Activated naive CD4-positive, alpha-beta T cell treated with Interleukin-2 at 50 U/mL for 16 hours (primary cell): ENCODE data around the gene ACOT4.
A peak's percentile ranks its signal among the peaks of the same experiment; 100 is the strongest.
"Not testable (repeated sequence)": the region's sequence is repeated elsewhere in the genome, so short reads cannot be mapped to it uniquely, and the experiment has no call there.

ENCODE experiments used
- DNase-seq: peaks from one replicate; pipeline ENCODE4 v3.0.0-alpha.2; 2020

ACOT4 gene

GRCh38 chr14:73634011-73634833, 42.5 kb downstream of the ACOT4 start:
- no peak for DNase-seq

GRCh38 chr14:73636355-73636754, 44.7 kb downstream of the ACOT4 start:
- not testable (repeated sequence) for DNase-seq

- no peak for DNase-seq
These were observed 46.2 kb downstream of the ACOT4 start for GRCh38 chr14:73637830-73638229.

GRCh38 chr14:73640796-73641365, 49.2 kb downstream of the ACOT4 start:
- no peak for DNase-seq

- DNase-seq: peak; percentile 91
These were observed 53.0 kb downstream of the ACOT4 start, which contains the start of gene DNAL1 for GRCh38 chr14:73644531-73645247. DNAL1 (plus strand) TSS chr14:73644986; CDS start chr14:73645040, 54 bp downstream.

- no peak for DNase-seq
These were observed 53.6 kb downstream of the ACOT4 start for GRCh38 chr14:73645248-73645610.
